Keratinocyte (primary cell): ENCODE data around the gene PAPOLA. TPM values are rescaled to one million over a fixed set of nuclear protein-coding genes. Genes with fewer than 3 reads are reported as not detected.

Experiments used
- DNase-seq: peaks from one replicate; pipeline ENCODE4 v3.0.0-alpha.2; 2011; ENCODE audit warnings: low read depth, missing footprints, low spot score
- FAIRE-seq: peaks from 2 replicates; lab custom pipeline; 2011; peaks lifted over from hg19 to GRCh38; lab: Jason Lieb, UNC
- H2AFZ ChIP-seq: 2 replicates; pipeline ENCODE4 v1.6.0; 2012; ENCODE audit warnings: low read length, control low read depth, inconsistent platforms; ENCODE audit not compliant: control insufficient read depth
- H3K27ac ChIP-seq: 2 replicates; pipeline ENCODE4 v1.5.1; 2011; ENCODE audit warnings: low read length; ENCODE audit not compliant: control insufficient read depth, insufficient read depth
- H3K27me3 ChIP-seq: 3 replicates; pipeline ENCODE4 v1.6.0; 2011; ENCODE audit warnings: low read length; ENCODE audit not compliant: control insufficient read depth, insufficient read depth; ENCODE audit errors: extremely low read depth
- H3K36me3 ChIP-seq, 2 experiments: 2 replicates in 1 of 2; 3 replicates in 1 of 2; pipeline ENCODE4 v1.5.1; 2011; ENCODE audit warnings: low read length in 2 of 2, mild to moderate bottlenecking in 1 of 2; ENCODE audit not compliant: control insufficient read depth in 2 of 2, insufficient read depth in 2 of 2; ENCODE audit errors: extremely low read depth in 1 of 2
- H3K4me1 ChIP-seq: 3 replicates; pipeline ENCODE4 v1.5.1; 2011; ENCODE audit warnings: low read length; ENCODE audit not compliant: control insufficient read depth, insufficient read depth; ENCODE audit errors: extremely low read depth
- H3K4me2 ChIP-seq: 3 replicates; pipeline ENCODE4 v1.6.0; 2011; ENCODE audit warnings: low read depth, low read length; ENCODE audit not compliant: control insufficient read depth, insufficient read depth; ENCODE audit errors: extremely low read depth
- H3K4me3 ChIP-seq, 3 experiments: fragments of 200-600 bp in 1 of 3; sonication (generic) in 1 of 3; 2 replicates in 2 of 3; 3 replicates in 1 of 3; pipeline ENCODE4 v1.5.1; 2011 to 2016; ENCODE audit warnings: low read length in 3 of 3, mild to moderate bottlenecking in 3 of 3, control low read depth in 2 of 3, inconsistent platforms in 1 of 3, low read depth in 1 of 3, mixed read lengths in 1 of 3, mixed run types in 1 of 3, moderate library complexity in 1 of 3; ENCODE audit not compliant: control insufficient read depth in 2 of 3, insufficient read depth in 2 of 3; ENCODE audit errors: extremely low read depth in 1 of 3
- H3K79me2 ChIP-seq: 2 replicates; pipeline ENCODE4 v1.6.0; 2012; ENCODE audit warnings: low read length; ENCODE audit not compliant: control insufficient read depth, insufficient read depth
- H3K9ac ChIP-seq: 3 replicates; pipeline ENCODE4 v1.6.0; 2011; ENCODE audit warnings: low read length; ENCODE audit not compliant: control insufficient read depth, insufficient read depth; ENCODE audit errors: extremely low read depth
- H3K9me1 ChIP-seq: 3 replicates; pipeline ENCODE4 v1.6.0; 2011; ENCODE audit warnings: low read length; ENCODE audit not compliant: control insufficient read depth, insufficient read depth; ENCODE audit errors: extremely low read depth
- H3K9me3 ChIP-seq: 2 replicates; pipeline ENCODE4 v1.5.1; 2012; ENCODE audit warnings: low read depth, low read length; ENCODE audit not compliant: control insufficient read depth
- H4K20me1 ChIP-seq: 3 replicates; pipeline ENCODE4 v1.6.0; 2011; ENCODE audit warnings: low read length; ENCODE audit not compliant: control insufficient read depth, insufficient read depth; ENCODE audit errors: extremely low read depth
- EZH2 ChIP-seq: IDR thresholded peaks from one replicate; pipeline ENCODE4 v1.6.1; 2012; ENCODE audit warnings: inconsistent platforms, mild to moderate bottlenecking, low read length, moderate library complexity
- dilution Hi-C: fragments of 300-500 bp; cut with MboI; formaldehyde crosslinking; loops from one replicate; pipeline ENCODE4 v1.7.0; 2020; ENCODE audit warnings: low sequenced_read_pairs; ENCODE audit not compliant: extremely low pct_ligation_motif_present
- polyA plus RNA-seq, 5 experiments: library from polyadenylated mRNA; depleted of rRNA in 3 of 5; stranded (reverse) in 3 of 5; stranded (forward) in 1 of 5; unstranded in 1 of 5; fragments of >200 nt; gene quantifications; 1 replicate in 1 of 5; 2 replicates in 3 of 5; 3 replicates in 1 of 5; pipeline versions ENCODE4 v1.2.1 to v1.2.3, GENCODE V29; 2011 to 2012; ENCODE audit warnings: missing spikeins in 2 of 5, low read depth in 1 of 5, low replicate concordance in 1 of 5
- TF ChIP-seq, protein P1 (sequence below), 3 experiments: IDR thresholded peaks in 1 of 3; conservative IDR thresholded peaks in 1 of 3; optimal IDR thresholded peaks in 1 of 3; 2 replicates in 2 of 3; 3 replicates in 1 of 3; pipeline versions ENCODE3 to v1.5.1; 2011; ENCODE audit warnings: low read length in 3 of 3, mild to moderate bottlenecking in 3 of 3, moderate library complexity in 2 of 3, control low read depth in 1 of 3, inconsistent platforms in 1 of 3; ENCODE audit not compliant: insufficient read depth in 2 of 3; ENCODE audit errors: extremely low read depth in 1 of 3

PAPOLA gene
- polyA plus RNA-seq, 1 donor (not counting 4 experiments of a cell fraction or from before 2014, with no cell fraction given), result 154 TPM

DNA sequence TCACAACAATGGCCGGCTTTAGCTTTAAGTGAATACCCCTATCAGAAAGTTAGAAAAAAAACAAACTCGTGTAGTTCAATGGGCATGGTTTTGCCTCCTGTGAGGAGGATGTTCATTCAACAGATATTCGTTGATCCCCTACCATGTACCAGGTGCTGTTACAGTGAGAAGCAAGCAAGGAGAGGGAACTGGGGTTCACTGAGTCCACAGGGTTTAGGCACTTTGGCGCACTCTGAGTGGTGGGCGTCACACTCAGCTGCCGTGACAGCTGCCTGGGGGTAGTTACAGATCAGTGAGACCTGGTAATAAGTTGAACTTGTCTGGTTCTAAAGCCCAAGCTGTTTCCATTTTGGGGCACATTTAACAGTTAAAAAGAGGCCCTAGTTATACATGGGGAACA lies 74.2 kb downstream of the PAPOLA start:
- Histone ChIP-seq H3K4me1 (peaks cover 13% of the 10 kb centered on the region), H3K27ac (no peak overlapping the region), H3K4me3 (no peak overlapping the region), H3K4me2 (no peak overlapping the region), H3K9me3 (no peaks in the 10 kb centered on the region), H4K20me1 (no peaks in the 10 kb centered on the region), H3K79me2 (no peaks in the 10 kb centered on the region), H3K9ac (no peak overlapping the region), H2AFZ (no peak overlapping the region), H3K36me3 (no peaks in the 10 kb centered on the region), H3K27me3 (no peaks in the 10 kb centered on the region), H3K9me1 (no peaks in the 10 kb centered on the region)
- no peak for DNase-seq
- TF ChIP-seq EZH2, result no peak
- TF ChIP-seq, protein P1, sequence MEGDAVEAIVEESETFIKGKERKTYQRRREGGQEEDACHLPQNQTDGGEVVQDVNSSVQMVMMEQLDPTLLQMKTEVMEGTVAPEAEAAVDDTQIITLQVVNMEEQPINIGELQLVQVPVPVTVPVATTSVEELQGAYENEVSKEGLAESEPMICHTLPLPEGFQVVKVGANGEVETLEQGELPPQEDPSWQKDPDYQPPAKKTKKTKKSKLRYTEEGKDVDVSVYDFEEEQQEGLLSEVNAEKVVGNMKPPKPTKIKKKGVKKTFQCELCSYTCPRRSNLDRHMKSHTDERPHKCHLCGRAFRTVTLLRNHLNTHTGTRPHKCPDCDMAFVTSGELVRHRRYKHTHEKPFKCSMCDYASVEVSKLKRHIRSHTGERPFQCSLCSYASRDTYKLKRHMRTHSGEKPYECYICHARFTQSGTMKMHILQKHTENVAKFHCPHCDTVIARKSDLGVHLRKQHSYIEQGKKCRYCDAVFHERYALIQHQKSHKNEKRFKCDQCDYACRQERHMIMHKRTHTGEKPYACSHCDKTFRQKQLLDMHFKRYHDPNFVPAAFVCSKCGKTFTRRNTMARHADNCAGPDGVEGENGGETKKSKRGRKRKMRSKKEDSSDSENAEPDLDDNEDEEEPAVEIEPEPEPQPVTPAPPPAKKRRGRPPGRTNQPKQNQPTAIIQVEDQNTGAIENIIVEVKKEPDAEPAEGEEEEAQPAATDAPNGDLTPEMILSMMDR (optimal IDR thresholded peaks at IDR 0.05 in 1 of 3, IDR thresholded peaks at IDR 0.05 in 1 of 3, conservative IDR thresholded peaks at IDR 0.05 in 1 of 3; ENCODE audit: extremely low read depth in 1 of 3, insufficient read depth in 2 of 3, low read length in 3 of 3), result no peak
- FAIRE-seq, result no peak
- dilution Hi-C loops, result no loop called here

DNA sequence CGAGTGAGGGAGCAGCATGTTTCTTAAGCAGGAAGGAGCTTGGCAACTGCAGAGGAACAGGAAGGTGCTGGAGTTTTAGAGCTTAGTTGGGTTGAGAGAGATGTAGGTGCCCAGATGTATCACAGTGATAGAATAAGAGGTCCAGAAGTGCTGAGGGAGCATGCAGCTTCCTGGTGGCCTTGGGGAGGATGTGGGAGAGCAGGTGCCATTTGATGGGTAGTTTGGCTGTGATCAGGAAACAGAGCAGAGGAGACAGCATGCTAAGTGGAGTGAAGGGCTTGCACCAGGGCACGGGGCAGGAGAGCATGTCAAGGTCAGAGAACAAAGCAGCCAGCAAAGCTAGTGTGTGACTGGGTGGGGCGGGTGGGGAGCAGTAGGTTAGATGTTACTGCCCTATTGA lies 74.8 kb downstream of the PAPOLA start:
- Histone ChIP-seq H3K9ac (no peak overlapping the region), H3K9me3 (no peaks in the 10 kb centered on the region), H4K20me1 (no peaks in the 10 kb centered on the region), H3K9me1 (no peaks in the 10 kb centered on the region), H3K79me2 (no peaks in the 10 kb centered on the region), H3K27ac (no peak overlapping the region), H3K4me2 (no peak overlapping the region), H3K4me3 (no peak overlapping the region), H3K27me3 (no peaks in the 10 kb centered on the region), H2AFZ (no peak overlapping the region), H3K4me1 (peaks cover 13% of the 10 kb centered on the region), H3K36me3 (no peaks in the 10 kb centered on the region)
- TF ChIP-seq, protein P1 (optimal IDR thresholded peaks at IDR 0.05 in 1 of 3, IDR thresholded peaks at IDR 0.05 in 1 of 3, conservative IDR thresholded peaks at IDR 0.05 in 1 of 3; ENCODE audit: extremely low read depth in 1 of 3, insufficient read depth in 2 of 3, low read length in 3 of 3), result no peak
- FAIRE-seq (no peak), DNase-seq (no peak)
- dilution Hi-C loops, result no loop called here
